NCI-H1436 (cell line): ENCODE results near the gene KISS1.

Experiments used
- DNase-seq: peaks from one replicate; lab custom pipeline; 2025; lab: John Stamatoyannopoulos, UW

Gene KISS1

GRCh38 chr1:204217648-204218000, 21.3 kb upstream of the KISS1 start:
- DNase-seq: no peak

DNA sequence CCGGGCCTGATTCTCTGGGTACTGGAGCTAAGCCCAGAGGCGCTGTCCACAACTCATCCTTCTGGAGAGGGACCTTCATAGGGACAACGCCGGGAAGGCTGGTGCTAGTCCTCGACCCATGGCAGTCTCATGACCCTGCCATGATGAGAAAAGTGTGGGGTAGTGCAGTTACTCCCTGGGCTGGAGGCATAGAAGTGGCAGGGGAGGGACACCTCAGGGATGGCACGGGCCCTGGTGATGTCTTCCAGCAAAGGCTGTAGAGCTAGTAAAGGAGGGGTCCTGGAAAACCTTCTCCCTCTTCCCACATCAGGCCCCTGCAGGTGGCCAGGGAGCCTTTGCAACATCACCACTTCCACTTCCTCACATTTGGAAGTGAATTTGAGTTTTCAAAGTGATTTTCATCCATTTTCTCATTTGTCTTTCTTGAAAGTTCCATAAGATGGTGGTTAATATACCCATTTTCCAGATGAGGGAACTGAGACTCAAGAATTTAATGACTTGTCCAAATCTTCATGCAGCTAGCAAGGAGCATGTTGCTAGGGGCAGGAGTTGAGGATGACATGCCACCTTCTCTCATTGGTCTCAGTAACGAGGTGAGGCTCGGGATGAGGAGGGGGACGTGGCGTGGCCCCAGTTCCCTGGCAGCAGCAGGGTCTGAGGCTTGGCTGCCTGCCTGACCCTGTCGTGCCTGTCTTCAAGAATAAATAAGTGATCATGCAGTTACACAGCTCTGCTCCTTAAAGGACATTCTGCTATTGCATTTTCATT, 20.8 kb upstream of the KISS1 start:
- DNase-seq: no peak

- DNase-seq: no peak
These were observed 19.9 kb upstream of the KISS1 start for GRCh38 chr1:204216236-204216635.

DNA sequence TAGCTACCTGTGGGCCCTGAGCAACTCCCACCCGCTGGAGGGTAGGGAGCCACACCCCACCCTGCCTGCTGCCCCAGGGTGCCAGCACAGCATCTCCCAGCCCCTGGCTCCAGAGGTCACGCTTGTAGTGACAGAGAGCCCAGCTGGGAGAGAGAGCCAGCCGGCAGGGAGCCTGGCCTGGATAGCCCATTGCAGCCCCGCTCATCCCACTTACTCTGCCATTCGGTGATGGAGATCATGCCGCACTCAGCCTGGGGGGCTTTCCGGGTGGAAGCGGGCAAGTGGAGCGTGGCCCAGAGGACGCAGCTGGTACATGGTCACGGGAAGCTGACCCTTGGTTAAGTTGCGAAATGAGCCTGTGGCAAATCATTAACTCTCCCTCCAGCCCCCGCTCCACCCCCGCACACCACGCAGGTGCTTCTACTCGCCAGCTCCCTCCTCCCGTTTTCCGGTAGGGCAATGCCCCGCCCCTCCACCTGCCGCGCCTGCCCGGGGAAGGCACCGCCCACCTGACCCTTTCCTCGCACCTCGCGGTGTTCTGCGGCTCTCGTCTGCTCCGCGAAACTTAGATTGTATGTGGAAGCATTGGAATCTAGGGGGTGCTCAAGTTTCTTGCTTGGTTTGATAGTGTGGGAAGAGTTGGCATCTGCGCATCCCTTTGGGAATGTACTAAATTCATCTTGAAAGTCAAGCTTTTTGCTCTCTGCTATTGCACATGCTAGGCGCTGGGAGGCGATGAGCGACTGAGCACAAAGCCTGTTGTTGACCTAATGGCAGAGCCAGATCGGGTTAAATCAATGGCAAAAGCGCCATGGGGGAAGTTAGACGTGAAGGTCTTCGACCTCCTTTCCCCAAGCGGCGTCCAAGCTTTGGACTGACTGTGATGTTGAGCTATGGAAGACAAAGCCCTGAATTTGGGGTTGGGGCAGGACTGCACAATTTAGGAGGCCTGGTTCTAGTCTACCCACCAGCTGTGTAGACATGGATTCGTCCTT, 17.7 kb upstream of the KISS1 start, which contains the start of gene GOLT1A:
GOLT1A (minus strand) TSS at position 321 of the 995 bp plus-strand sequence; CDS start at position 239, 82 bp downstream.
- DNase-seq: no peak

- DNase-seq: no peak
These were observed 16.4 kb upstream of the KISS1 start for GRCh38 chr1:204212715-204213114.

DNA sequence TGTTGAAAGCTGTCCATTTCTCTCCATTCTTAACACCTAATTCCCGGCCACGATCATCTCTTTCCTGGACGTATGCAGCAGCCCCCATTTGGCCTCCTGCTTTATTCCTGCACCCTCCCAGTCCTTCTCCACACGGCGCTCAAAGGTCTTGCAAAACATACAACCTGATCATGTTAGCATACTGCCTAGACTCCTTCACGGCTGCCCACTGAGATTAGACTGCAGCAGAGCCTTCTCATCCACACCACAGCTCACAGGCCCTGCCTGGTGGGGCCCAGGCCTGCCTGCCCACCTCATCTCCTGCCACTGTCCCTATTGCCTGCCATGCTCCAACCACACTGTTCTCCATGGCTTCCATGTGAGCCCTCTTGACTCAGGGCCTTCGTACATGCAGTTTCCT, 14.8 kb upstream of the KISS1 start:
- no peak for DNase-seq

- DNase-seq: peak; percentile 75
These were observed 10.9 kb upstream of the KISS1 start for GRCh38 chr1:204207136-204207616.

DNA sequence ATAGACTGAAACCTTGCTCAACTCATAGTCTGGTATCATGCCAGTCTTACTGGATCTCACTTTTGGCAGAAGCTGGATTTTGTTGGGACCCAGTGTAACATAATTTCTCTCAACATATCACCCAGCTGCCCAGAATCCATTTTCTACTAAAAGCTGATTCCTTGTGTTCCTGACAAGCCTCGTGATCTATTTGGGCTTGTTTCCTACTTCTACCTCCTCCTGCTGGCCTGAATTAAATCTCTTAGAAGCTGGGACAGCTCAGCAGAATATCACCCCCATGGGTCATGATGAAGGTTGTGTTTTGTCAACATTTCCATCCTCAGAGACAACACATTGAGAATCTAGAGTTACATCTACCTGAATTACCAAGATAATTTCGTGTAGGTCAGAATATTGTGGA, 9.8 kb upstream of the KISS1 start:
- DNase-seq: no peak

DNA sequence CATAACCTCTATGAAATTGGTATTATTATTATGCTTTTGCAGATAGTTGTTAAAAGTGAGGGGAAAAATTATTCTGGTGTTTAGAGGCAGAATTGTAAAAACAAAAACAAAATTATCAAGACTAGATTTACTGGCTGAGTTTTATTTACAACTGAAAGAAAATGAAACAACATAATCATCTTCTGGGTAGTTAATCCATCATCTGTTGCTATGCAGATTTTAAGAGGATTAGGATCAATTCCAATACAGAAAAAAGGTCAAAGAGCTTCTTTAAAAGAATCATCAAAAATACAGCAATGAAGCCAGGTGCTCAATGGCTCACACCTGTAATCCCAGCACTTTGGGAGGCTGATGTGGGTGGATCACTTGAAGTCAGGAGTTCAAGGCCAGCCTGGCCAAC, 9.2 kb upstream of the KISS1 start:
- no peak for DNase-seq

- no peak for DNase-seq
These were observed 8.7 kb upstream of the KISS1 start for GRCh38 chr1:204204944-204205343.

DNA sequence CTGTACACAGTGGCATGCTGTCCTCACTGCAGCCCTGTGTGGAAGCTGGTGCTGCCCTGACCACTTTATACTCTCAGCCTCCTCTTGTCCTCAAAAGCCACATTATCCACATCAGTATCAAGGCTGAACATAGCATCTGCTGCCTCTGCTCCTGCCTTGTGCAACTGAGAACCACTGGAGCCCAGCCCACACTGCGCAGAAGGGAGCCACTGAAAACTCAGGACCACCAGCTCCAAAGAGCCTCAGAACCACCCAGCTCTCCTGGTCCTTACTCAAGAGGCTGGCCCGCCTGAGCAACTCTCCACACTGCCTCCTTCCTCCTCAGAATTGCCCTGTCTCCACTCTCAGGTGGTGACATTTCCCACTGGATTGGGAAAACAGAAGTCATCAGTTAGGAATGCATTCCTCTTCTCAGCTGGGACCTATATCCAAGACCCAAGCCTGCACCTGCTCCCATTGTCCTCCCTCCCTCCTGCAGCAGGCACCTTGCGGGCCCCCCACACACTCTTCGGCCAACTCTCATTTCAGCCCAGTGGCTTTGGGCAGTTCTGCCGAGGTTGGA, 7.0 kb upstream of the KISS1 start:
- DNase-seq: no peak

DNA sequence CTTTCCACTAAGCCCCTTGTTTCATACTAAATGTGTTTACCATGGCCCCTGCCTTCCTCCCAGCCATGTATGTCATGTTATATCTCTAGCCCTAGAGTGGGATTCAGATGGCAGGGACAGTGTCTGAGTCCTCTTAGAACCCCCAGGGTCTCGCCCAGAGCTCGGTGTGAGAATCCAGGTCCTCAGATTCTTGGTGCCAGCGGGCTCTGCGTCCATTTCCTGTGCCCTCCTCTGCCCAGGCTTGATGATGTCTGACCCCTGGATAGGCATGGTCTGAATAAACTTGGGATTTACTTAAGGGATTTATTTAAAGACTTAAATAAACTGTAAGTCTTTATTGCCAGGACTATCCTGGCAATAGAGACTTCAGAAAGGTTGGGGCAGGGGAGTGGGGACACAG, 6.2 kb upstream of the KISS1 start:
- DNase-seq: no peak

DNA sequence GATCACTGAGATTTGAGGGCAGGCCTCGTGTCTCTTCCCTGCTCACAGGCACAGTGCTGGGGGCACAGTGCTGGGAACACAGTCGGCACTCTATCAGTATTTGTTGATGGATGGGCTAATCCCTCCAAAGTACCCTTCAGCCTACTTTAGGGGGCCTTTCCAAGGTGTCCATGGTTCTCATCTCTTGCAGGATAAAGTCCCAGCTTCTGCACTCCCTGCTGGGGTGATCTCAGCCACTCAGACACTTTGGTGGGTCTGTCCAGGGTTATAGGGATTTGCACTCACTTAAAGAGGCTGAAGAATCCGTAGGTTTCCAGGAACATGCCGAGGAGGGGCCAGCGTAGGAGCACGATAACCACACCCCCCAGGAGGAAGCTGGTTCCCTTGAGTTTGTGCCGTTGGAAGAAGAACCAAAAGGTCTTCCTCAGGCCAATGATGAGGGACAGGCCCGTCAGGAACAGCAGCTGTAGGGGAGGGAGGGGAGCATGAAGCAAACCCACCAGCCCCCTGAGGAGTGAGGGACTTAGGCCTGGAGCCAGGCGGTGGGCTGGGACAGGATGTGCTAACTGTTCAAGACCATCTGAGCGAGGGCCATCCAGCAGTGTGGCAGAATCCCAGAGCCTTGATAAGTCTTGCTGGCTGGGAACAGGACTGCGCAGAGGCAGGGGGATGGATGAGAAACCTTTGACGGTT, 5.2 kb upstream of the KISS1 start:
- DNase-seq: no peak

DNA sequence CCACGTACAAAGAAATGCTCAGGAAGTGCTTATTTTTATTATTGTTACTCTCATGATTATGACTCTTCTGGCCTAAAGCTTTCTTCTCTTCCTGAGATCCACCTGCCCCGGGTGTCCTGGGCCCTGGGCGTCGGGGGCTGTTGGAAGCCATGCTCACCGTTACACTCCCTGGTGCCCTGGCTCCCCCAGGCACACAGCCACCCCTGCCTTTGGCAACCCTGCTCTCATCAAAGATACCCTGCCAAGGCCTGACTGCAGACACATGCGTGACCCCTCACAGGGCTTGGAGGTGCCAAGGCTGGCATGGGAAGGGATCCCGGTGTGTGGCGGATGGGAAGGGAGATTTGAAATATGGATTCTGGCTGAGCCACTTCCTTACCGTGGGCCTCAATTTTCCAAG, 3.3 kb upstream of the KISS1 start:
- DNase-seq: no peak

- DNase-seq: peak; percentile 29
These were observed 2.4 kb upstream of the KISS1 start for GRCh38 chr1:204198348-204199340.

GRCh38 chr1:204197068-204197467, 777 bp upstream of the KISS1 start:
- no peak for DNase-seq

GRCh38 chr1:204194771-204195170, 1.5 kb downstream of the KISS1 start:
- DNase-seq: no peak

GRCh38 chr1:204194080-204194479, 2.2 kb downstream of the KISS1 start:
- DNase-seq: no peak

- DNase-seq: no peak
These were observed 3.5 kb downstream of the KISS1 start for GRCh38 chr1:204192589-204193352.

GRCh38 chr1:204192046-204192445, 4.2 kb downstream of the KISS1 start:
- no peak for DNase-seq
